Globus pallidus (tissue), 1 donor: ENCODE data around the gene SPDEF.

ENCODE experiments used
- DNase-seq: peaks from one replicate; pipeline ENCODE4 v3.0.0-alpha.2; 2015; ENCODE audit warnings: low spot score

The SPDEF gene

GRCh38 chr6:34583861-34584604 is 27.9 kb upstream of the SPDEF start:
- DNase-seq: no peak

GRCh38 chr6:34583461-34583860 is 27.3 kb upstream of the SPDEF start:
- DNase-seq: no peak

- no peak for DNase-seq
Measured at GRCh38 chr6:34581561-34581920, 25.4 kb upstream of the SPDEF start.

GRCh38 chr6:34580707-34581560 is 24.8 kb upstream of the SPDEF start:
- no peak for DNase-seq

- no peak for DNase-seq
Measured at GRCh38 chr6:34578445-34579262, 22.5 kb upstream of the SPDEF start.

- no peak for DNase-seq
Measured at GRCh38 chr6:34576286-34576955, 20.3 kb upstream of the SPDEF start.

- no peak for DNase-seq
Measured at GRCh38 chr6:34575326-34575725, 19.2 kb upstream of the SPDEF start.

GRCh38 chr6:34574647-34575293 is 18.6 kb upstream of the SPDEF start:
- no peak for DNase-seq

- DNase-seq: no peak
Measured at GRCh38 chr6:34573567-34574183, 17.5 kb upstream of the SPDEF start.

- no peak for DNase-seq
Measured at GRCh38 chr6:34572585-34572984, 16.5 kb upstream of the SPDEF start.

- no peak for DNase-seq
Measured at GRCh38 chr6:34572021-34572420, 15.9 kb upstream of the SPDEF start.

GRCh38 chr6:34571388-34571787 is 15.3 kb upstream of the SPDEF start:
- DNase-seq: no peak

- no peak for DNase-seq
Measured at GRCh38 chr6:34570066-34570833, 14.1 kb upstream of the SPDEF start.

GRCh38 chr6:34569361-34569973 is 13.3 kb upstream of the SPDEF start:
- no peak for DNase-seq

- no peak for DNase-seq
Measured at GRCh38 chr6:34568341-34569201, 12.4 kb upstream of the SPDEF start.

GRCh38 chr6:34566830-34567546 is 10.9 kb upstream of the SPDEF start:
- no peak for DNase-seq

- no peak for DNase-seq
Measured at GRCh38 chr6:34565722-34566137, 9.6 kb upstream of the SPDEF start.

GRCh38 chr6:34564181-34564580 is 8.1 kb upstream of the SPDEF start:
- no peak for DNase-seq
